IMR-90 (cell line): Measurements from ENCODE around the gene SNRPB.

Experiments used
- BHLHE40 ChIP-seq: fragments of 150-350 bp; IDR thresholded peaks from 2 replicates; pipeline ENCODE4 v1.6.1; 2016; ENCODE audit warnings: mild to moderate bottlenecking, low read depth, low read length
- CEBPB ChIP-seq: IDR thresholded peaks from 2 replicates; pipeline ENCODE4 v1.6.1; 2012; ENCODE audit warnings: low read depth, low read length, improper control_type of control experiment
- CHD1 ChIP-seq: IDR thresholded peaks from 2 replicates; pipeline ENCODE4 v1.6.1; 2012; ENCODE audit warnings: low read depth, low read length, improper control_type of control experiment
- CTCF ChIP-seq: conservative IDR thresholded peaks from 2 replicates; pipeline ENCODE4 v1.5.1; 2012; ENCODE audit warnings: mild to moderate bottlenecking, low read depth, low read length, improper control_type of control experiment
- ELK1 ChIP-seq: fragments of 150-350 bp; IDR thresholded peaks from 2 replicates; pipeline ENCODE4 v1.6.1; 2016; ENCODE audit warnings: low read depth, mild to moderate bottlenecking, low read length, moderate library complexity, borderline replicate concordance
- MAFK ChIP-seq: IDR thresholded peaks from 2 replicates; pipeline ENCODE4 v1.6.1; 2012; ENCODE audit warnings: low read depth, low read length, improper control_type of control experiment
- MXI1 ChIP-seq: IDR thresholded peaks from 2 replicates; pipeline ENCODE4 v1.6.1; 2012; ENCODE audit warnings: low read depth, mild to moderate bottlenecking, low read length, moderate library complexity, borderline replicate concordance
- POLR2A ChIP-seq: IDR thresholded peaks from 2 replicates; pipeline ENCODE4 v1.6.1; 2012; ENCODE audit warnings: mild to moderate bottlenecking, low read depth, low read length
- RAD21 ChIP-seq: IDR thresholded peaks from 2 replicates; pipeline ENCODE4 v1.6.1; 2012; ENCODE audit warnings: low read length, improper control_type of control experiment
- RCOR1 ChIP-seq: IDR thresholded peaks from 2 replicates; pipeline ENCODE4 v1.6.1; 2012; ENCODE audit warnings: mild to moderate bottlenecking, low read length, improper control_type of control experiment; ENCODE audit not compliant: insufficient replicate concordance
- RFX5 ChIP-seq: IDR thresholded peaks from 2 replicates; pipeline ENCODE4 v1.8.0; 2012; ENCODE audit warnings: low read depth, mild to moderate bottlenecking, low read length, moderate library complexity
- USF2 ChIP-seq: fragments of 150-350 bp; IDR thresholded peaks from 2 replicates; pipeline ENCODE4 v1.6.1; 2017; ENCODE audit warnings: mild to moderate bottlenecking, antibody characterized with exemption, low read length, low read depth

GRCh38 chr20:2509468-2509781 lies 38.8 kb upstream of the SNRPB start:
- TF ChIP-seq CTCF (no peak), CEBPB (no peak), CHD1 (no peak), RAD21 (no peak), USF2 (no peak), MXI1 (no peak), RFX5 (no peak), RCOR1 (no peak), MAFK (no peak), ELK1 (no peak), POLR2A (no peak), BHLHE40 (no peak)
